ENCODE measurements around the gene DISP3.

DNA sequence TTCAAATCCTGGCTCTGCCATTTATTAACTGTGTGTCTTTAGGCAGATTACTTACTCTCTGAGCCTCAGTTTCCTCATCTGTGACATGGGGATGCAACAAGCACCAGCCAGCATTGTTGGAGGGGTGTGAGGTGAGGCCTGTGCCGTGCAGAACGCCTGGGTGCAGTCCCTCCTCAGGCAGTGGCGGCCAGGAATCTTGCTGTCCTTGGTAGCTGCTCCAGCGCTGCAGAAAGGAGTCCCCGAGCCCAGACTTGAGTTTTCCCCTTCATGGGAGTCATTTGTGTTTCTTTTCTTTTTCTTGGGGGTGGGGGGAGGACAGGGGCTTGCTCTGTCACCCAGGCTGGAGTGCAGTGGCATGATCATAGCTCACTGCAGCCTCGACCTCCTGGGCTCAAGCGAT is 46.6 kb downstream of the DISP3 start:
- no peak for TF ChIP-seq YY1 (IDR thresholded peaks at IDR 0.05; ENCODE audit: insufficient read depth, insufficient read length)
- no peak for TF ChIP-seq ZNF274 (IDR thresholded peaks at IDR 0.05; ENCODE audit: low read depth, low read length)

Measured in NT2/D1 (cell line).